HG02759 (cell line): ENCODE results near the gene POU4F3.

ENCODE experiments used
- ATAC-seq: cut with Tn5 transposase; IDR thresholded peaks from one replicate; pipeline ENCODE4 v1.9.1; 2021; ENCODE audit warnings: mild to moderate bottlenecking, moderate library complexity; ENCODE audit not compliant: unreplicated experiment

POU4F3 gene

GRCh38 chr5:146339715-146340259 is 1.1 kb downstream of the POU4F3 start:
- ATAC-seq, result no peak

- no peak for ATAC-seq
Measured at GRCh38 chr5:146340260-146341081, 1.8 kb downstream of the POU4F3 start.

GRCh38 chr5:146341854-146342253 is 3.2 kb downstream of the POU4F3 start:
- no peak for ATAC-seq

- ATAC-seq, result no peak
Measured at GRCh38 chr5:146342519-146342881, 3.9 kb downstream of the POU4F3 start.

- no peak for ATAC-seq
Measured at GRCh38 chr5:146342882-146343865, 4.5 kb downstream of the POU4F3 start.

GRCh38 chr5:146344155-146345118 is 5.8 kb downstream of the POU4F3 start:
- ATAC-seq, result no peak

GRCh38 chr5:146345240-146345577 is 6.6 kb downstream of the POU4F3 start:
- no peak for ATAC-seq

- ATAC-seq, result no peak
Measured at GRCh38 chr5:146345578-146346366, 7.1 kb downstream of the POU4F3 start.

GRCh38 chr5:146357126-146357525 is 18.5 kb downstream of the POU4F3 start:
- ATAC-seq, result no peak

GRCh38 chr5:146359836-146360235 is 21.2 kb downstream of the POU4F3 start:
- ATAC-seq, result no peak

GRCh38 chr5:146363161-146363874 is 24.7 kb downstream of the POU4F3 start:
- no peak for ATAC-seq

- ATAC-seq, result no peak
Measured at GRCh38 chr5:146365618-146366017, 27.0 kb downstream of the POU4F3 start.

- ATAC-seq, result no peak
Measured at GRCh38 chr5:146366904-146367303, 28.3 kb downstream of the POU4F3 start.

GRCh38 chr5:146368137-146368536 is 29.5 kb downstream of the POU4F3 start:
- no peak for ATAC-seq

- no peak for ATAC-seq
Measured at GRCh38 chr5:146369691-146370090, 31.1 kb downstream of the POU4F3 start.

- no peak for ATAC-seq
Measured at GRCh38 chr5:146376821-146377220, 38.2 kb downstream of the POU4F3 start.

GRCh38 chr5:146378986-146379385 is 40.3 kb downstream of the POU4F3 start:
- ATAC-seq, result no peak

GRCh38 chr5:146380714-146381113 is 42.1 kb downstream of the POU4F3 start:
- ATAC-seq, result no peak

GRCh38 chr5:146388386-146388785 is 49.7 kb downstream of the POU4F3 start:
- ATAC-seq, result no peak
